ENCODE results near the gene CNNM3.

DNA sequence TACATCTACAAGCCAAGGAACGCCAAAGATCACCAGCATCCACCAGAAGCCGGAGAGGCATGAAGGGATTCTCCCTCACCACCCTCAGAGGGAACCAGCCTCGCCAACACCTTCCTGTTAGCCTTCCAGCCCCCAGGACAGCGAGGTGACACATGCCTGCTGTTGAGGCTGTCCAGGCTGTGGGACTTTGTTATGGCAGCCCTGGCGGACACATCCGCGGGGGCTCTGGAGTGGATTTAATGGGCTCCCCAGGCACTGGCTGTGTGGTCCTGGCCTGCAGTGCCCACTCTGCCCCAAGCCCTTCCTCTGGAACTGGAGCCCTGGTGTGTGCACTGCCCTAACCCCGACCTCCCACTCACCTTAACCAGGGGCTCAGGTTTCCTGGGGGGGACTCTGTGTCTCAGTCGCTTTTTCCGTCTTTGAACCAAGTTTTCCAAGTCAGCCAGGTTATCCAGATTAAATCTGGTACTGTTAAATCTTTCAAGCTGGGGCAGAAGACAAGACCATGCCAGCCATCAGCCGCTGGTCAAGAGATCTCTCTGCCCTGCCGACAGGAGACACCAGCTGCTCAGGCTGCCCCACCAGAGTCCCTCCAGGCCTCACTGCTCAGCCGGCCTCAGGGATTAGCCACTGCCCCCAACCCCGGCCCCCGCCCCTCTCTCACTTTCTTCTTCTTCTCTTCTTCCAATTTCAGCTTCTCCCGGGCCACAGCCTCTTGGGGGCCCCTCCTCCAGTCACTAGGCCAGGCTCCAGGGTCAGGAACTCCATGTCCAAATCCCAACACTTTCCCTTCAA lies 25.8 kb downstream of the CNNM3 start:
- TF ChIP-seq, protein P1, sequence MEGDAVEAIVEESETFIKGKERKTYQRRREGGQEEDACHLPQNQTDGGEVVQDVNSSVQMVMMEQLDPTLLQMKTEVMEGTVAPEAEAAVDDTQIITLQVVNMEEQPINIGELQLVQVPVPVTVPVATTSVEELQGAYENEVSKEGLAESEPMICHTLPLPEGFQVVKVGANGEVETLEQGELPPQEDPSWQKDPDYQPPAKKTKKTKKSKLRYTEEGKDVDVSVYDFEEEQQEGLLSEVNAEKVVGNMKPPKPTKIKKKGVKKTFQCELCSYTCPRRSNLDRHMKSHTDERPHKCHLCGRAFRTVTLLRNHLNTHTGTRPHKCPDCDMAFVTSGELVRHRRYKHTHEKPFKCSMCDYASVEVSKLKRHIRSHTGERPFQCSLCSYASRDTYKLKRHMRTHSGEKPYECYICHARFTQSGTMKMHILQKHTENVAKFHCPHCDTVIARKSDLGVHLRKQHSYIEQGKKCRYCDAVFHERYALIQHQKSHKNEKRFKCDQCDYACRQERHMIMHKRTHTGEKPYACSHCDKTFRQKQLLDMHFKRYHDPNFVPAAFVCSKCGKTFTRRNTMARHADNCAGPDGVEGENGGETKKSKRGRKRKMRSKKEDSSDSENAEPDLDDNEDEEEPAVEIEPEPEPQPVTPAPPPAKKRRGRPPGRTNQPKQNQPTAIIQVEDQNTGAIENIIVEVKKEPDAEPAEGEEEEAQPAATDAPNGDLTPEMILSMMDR (IDR thresholded peaks at IDR 0.05), result no peak
- TF ChIP-seq POLR2A (IDR thresholded peaks at IDR 0.05), result no peak
